HG03039 (cell line): ENCODE measurements around the gene CTPS1.

Source experiments
- ATAC-seq: cut with Tn5 transposase; IDR thresholded peaks from one replicate; pipeline ENCODE4 v1.9.1; 2021; ENCODE audit warnings: mild to moderate bottlenecking, moderate library complexity; ENCODE audit not compliant: unreplicated experiment

CTPS1 gene, protein sequence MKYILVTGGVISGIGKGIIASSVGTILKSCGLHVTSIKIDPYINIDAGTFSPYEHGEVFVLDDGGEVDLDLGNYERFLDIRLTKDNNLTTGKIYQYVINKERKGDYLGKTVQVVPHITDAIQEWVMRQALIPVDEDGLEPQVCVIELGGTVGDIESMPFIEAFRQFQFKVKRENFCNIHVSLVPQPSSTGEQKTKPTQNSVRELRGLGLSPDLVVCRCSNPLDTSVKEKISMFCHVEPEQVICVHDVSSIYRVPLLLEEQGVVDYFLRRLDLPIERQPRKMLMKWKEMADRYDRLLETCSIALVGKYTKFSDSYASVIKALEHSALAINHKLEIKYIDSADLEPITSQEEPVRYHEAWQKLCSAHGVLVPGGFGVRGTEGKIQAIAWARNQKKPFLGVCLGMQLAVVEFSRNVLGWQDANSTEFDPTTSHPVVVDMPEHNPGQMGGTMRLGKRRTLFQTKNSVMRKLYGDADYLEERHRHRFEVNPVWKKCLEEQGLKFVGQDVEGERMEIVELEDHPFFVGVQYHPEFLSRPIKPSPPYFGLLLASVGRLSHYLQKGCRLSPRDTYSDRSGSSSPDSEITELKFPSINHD

DNA sequence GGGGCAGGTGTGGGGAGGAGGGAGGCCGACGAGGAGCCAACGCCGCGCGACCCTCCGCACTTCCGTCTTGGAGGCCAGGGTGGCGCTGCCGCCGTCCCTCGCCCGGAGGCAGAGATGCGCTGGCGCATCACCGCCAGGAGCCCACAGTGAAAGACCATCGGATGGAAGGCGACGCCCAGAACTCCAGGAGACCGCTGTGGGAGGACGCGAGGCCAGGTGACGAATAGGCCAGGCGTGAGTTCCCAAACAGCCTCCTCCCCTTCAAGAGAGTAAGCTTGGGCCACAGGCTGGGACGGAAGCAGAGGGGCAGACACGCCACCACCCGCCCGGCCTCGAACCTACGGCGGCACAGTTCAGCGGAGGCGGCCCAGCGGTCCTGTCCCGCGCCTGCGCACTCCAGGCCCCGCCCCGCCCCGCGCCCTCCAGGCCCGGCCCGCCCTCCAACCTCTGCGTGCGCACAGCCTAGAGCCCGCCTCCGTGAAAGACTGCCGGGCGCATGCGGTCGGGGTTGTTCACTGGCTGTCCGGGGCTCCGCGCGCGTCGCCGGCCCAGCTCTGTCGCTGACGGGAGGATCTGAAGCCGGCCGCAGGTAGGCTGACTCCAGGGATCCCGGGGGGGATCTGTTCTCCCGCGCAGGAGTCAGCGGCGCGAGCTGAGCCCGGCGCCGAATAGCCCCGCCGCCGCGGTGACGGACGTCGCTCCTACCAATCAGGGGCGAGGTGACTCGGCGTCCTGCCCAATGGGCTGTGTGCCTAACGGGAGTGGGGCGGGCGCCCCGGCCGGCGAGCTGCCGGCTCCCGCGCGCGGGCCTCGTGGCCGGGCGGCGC lies at the start of gene CTPS1:
Gene CTPS1 (plus strand): TSS at position 456 of the 827 bp plus-strand sequence. CDS start 3,595 bp downstream, outside the sequence.
- peak; percentile 82 for ATAC-seq

DNA sequence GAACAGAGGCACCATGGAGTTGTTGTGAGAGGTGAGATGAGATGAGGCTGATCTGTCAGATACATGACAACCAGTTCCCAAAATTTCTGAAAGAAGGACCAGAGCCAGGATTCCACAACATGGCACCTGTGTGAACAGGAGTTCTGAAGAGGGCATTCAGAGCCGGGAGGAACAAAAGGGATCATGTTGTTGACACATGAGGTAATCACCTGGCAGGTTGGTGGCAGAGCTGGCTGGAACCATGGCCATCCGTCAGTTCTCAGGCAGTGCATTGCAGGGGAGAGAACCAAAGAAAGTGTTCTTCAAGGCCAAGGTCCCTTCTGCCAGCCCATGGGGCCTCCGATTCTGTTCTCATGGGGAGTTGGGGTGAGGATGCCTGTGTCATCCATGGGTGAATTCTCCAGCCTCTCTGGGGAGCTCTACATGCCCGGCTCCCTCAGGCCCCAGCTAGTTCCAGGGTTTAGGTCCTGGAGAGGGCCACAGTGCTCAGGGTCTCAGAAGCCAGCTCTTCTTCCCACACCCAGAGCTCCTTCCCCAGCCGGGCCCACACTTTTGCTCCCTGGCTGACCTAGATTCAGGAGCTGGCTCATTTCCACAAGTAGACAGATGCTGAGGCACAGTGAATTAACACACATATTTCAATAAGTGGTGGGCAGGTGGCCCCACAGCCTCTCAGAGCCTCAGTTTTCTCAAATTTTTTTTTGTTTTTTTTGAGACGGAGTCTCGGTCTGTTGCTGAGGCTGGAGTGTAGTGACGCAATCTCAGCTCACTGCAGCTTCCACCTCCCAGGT lies 49.1 kb upstream of the CTPS1 start:
- ATAC-seq: no peak

DNA sequence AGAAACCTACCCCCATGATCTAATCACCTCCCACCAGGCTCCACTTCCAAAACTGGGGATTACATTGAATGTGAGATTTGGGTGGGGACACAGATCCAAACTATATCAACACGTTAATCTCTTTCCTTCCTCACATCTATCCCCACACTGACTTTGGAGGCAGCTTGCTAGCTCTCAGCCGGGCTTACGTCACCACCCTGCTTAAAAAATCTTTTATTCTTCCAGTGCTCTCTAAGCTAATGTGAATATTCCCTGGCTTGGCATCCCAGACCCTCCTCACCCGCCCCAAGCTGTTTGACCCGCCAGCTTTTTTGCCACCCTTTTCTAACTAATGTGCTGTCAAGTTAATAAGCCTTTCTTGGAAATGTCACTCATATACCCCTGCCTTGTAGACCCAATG lies 47.9 kb upstream of the CTPS1 start:
- no peak for ATAC-seq

DNA sequence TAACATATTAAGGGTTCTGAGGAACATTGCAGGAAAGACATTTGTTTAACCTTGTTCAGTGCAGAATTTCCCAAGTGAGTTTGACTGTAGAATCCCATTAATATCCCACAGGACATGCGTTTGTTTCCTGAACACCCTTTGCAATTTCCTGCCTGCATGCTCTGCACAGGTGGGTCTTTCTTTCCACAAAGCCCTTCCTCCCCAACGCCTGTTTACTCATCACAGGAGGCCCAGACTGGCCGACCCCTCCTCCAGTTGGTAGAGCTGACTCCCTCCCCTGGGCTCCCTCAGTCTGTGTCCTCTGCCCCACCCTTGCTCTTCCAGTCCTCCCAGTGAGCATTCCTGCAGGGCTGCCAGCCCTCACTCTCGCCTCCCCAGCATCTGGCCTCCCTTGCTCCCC lies 47.5 kb upstream of the CTPS1 start:
- no peak for ATAC-seq

DNA sequence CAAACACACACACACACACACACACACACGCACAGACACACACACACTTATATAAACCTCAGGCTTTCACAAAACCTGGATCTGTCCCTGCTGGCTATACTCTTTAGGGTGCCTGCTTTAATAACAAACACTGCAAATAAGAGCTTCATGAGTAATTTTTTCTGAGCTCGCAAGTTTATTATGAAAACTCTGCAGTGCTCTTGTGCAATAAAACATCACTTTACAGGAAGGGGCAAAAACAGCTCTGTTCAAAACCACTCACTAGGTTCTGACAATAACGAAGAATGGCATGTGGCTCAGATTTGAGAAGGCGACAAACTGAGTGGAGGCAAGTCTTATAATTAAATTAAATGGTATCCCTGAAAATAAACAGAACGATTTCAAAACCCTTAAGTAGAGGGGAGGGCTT lies 42.6 kb upstream of the CTPS1 start:
- ATAC-seq: no peak

DNA sequence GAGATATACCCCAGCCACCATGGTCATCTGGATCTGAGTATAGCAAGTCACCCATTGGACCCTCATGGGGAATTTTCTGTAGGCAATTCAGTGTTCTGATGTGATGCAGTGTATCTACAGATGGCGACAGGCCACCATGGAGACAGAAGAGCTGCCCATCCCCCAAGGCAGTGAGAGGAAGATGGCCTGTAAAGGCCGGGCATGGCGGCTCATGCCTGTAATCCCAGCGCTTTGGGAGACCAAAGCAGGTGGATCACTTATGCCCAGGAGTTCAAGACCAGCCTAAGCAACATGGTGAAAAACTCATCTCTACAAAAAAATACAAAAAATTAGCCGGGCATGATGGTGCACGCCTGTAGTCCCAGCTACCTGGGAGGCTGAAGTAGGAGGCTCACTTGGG lies 41.1 kb upstream of the CTPS1 start:
- ATAC-seq: no peak

DNA sequence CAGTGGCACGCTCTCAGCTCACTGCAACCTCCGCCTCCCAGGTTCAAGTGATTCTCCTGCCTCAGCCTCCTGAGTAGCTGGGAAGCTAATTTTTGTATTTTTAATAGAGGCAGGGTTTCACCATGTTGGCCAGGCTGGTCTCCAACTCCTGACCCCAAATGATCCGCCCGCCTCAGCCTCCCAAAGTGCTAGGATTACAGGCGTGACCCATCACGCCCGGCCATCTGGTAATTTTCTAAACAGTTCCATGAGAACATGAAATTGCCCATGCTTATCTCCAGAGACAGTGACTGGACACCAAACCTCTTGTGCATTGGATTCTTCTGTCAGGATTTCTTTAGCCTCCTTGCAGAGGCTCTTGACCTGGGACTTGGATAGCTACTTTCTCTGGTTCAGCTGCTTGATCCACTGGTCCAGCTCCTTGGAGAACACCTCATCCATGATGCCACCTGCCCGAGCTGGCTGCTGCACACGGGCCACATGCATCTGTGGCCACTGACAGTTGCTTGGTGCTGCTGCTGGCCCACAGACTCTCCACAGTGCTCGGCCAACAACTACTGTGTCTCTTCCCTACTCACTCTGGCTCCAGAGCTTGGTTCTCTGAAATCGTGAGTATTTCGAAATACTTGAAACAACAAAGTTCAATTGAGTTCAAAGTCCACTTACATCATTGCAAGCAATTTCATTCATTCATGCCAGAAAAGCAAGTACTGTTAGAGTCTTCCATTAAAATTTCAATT lies 40.0 kb upstream of the CTPS1 start:
- no peak for ATAC-seq

DNA sequence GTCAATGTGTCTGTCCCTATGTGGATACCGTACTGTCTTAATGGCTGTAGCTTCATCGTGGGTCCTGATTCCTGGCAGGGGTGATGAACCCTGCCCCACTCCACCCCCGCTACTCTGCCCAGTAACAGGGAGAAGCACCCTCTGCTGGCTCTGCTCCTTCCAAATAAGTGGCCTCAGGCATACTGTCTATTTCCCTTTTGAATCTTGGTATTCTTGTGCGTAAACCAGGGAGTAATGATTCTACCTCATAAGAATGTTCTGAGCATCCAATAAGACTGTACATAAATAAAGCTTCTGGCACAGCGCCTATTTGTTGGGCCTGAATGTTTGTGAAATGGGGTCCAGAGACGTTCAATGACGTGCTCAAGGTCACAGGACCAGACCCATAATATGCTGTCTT lies 35.2 kb upstream of the CTPS1 start:
- no peak for ATAC-seq

DNA sequence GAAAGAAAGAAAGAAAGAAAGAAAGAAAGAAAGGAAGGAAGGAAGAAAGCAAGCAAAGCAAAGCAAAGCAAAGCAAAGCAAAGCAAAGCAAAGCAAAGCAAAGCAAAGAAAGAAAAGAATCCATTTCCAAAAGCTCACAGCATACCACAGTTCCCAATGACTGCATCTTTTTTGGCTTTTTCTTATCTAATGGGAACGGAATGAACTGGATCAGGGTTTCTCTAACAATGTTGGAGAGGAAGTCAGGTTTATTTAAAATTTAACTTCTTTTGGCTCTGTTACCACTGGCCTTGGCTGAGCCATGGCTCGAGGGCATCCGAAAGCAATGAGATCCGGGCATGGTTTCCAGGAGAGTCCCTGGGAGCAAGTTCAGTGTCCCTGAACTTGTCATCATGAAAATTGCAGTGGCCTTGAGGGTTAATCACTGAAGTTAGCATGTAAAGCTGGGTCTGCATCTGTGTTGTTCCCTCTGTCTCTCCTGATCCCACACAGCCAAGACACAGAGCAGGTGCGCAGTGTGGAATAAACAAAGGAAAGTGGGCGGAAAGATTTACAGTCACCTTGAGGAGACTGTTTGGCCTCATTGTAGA lies 34.6 kb upstream of the CTPS1 start:
- ATAC-seq: no peak

DNA sequence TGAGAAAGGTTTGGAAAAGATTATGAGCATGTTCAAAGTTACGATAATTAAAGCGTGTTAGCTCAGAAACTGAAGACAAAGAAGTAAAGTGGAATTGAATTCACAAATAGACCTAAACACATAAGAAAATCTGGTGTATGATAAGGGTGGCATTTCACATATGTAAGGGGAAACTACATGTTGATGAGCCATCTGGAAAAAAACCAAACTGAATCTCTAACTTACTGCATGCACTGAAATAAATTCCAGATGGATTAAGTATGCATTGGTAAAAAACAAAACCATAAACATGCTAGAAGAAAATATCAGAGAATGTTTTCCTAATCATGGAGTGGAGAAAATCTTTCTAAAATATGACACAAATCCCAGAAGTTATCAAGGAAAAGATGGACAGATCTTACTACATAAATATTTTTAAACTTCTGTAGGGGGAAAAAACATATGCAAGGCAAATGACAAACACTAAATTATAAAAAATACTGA lies 34.0 kb upstream of the CTPS1 start:
- no peak for ATAC-seq

DNA sequence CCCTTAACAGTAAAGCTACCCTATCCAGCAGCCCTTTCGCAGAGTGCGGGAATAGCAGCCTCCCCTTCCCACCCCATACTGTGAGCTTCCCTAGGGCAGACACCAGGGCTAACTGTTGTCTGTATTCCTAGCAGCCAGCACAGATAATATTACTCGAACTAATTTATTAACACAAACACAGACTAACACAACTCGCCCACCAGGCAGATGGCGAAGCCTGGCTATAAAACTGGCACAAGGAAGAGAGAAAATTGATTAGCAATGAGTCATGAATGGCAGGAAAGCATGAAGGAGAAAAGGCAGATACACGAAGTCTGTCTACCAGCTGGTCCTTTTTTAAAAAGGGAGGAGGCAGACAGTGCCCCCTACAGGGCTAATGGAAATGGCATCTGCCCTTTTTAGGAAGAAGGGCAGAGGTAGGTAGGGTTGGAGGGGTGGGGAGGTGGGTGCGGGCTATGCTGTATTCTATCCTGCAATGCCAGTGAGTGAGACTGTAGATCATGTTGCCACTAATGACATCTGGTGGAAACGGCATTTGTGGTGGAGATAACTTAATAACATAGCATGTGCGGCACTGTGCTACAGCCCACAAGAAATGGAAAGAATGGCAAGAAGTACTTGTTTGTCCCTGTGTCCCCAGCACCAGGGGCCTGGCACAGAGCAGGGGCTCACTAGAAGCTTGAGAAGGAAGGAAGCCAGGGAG lies 30.6 kb upstream of the CTPS1 start:
- ATAC-seq: no peak

DNA sequence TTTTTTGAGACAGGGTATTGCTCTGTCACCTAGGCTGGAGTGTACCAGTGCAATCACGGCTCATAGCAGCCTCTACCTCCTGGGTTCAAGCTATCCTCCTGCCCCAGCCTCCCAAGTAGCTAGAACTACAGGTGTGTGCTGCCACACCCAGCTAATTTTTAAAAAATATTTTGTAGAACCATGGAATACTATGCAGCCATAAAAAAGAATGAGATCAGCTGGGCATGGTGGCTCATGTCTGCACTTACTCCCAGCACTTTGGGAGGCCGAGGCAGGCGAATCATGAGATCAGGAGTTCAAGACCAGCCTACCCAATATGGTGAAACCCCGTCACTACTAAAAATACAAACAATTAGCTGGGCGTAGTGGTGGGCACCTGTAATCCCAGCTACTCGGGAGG lies 29.9 kb upstream of the CTPS1 start:
- ATAC-seq: no peak

DNA sequence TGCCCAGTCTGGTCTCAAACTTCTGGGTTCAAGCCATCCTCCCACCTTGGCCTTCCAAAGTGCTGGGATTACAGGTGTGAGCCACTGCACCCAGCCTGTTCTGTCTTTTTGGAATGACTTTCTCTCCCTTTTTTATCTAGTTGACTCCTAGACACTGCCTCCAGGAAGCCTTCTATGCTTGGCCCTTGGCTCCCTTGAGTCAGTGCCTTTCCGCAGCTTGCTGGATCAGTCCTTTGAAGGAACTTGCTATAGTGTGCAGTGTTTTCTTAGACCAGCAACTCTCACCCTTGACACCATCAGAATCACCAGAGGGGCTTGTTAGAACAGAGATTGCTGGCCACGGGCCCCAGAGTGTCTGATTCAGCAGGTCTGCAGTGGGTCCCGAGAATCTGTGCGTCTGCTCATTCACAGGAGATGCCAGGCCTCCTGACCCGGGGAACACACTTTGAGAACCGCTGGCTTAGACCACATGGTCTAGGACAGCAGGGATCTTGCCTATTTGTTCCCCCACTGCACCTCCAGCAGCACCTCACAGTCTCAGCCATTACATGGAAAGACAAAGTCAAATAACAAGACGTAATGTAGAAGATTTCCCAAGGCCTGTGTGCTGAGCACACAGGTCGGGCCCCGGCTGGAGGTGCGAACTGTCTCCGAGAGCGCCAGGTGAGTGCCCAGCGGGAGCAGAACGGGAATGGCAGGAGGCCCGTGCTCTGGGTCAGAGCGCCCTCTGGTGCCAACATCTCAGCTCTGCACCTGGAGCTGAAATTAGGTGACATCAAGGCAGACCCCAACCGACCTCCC lies 27.4 kb upstream of the CTPS1 start:
- ATAC-seq: no peak

DNA sequence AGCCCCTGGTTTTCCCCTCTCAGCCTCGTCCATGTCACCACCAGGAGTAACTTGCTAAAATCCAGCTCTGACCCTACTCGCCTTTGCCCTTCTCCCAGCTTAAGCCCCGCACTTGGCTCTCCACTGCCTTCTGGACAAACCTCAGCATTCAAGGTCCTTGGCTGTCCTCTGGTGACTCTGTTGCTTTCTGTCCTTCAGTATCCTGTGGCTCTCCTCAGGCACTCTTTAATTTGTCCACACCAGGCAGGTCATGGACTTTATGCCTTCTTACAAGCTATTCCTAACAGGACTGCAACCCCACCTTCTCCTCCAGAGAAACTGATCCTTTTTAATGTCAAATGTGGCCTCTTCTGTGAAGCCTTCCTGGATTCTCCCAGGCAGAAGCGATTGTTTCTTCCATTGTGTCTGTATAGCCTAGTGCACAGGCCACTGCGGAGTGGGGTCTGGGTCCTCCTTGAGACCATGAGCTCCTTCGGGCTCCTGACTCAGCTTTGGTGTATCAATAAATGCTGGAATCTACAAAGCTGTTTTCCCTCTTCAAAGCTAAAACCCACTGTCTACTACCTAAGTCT lies 26.7 kb upstream of the CTPS1 start:
- ATAC-seq: no peak

DNA sequence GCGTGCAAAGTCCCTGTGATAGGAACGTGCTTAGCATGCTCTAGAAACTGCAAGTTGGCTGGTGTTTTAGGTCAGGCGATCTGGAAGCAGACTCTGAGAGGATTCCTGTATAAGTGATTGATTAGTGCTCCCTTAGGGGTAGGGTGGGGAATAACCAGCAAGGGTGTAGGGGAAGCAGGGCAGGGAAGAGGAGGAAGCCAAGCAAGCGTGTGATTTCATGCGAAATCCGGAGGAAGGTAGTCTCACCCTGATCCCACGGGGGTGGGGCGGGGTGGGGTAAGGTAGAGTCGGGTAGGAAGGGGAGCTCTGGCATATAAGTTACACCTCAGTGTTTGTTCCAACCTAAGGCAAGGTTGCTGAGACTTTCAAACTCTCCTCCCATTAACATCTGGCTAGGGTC lies 24.9 kb upstream of the CTPS1 start:
- no peak for ATAC-seq

DNA sequence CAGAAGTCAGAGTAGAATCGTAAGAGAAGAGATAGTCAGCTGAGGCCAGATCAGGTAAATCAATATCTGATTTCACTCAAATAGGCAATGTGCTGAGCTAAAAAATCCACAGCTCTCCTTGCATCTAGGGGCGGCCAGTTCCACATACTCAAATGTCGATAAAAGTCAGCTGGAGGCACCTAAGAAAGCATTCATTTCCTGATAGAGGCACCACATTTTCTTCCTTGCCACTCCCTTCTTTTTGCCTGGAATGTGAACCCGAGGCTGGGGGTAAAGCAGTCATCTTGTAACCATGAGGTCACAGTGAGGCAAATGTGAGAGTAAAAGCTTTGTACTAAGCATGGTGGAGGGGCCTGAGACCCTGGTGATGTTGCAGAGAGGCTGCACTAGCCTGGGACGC lies 24.2 kb upstream of the CTPS1 start:
- no peak for ATAC-seq

DNA sequence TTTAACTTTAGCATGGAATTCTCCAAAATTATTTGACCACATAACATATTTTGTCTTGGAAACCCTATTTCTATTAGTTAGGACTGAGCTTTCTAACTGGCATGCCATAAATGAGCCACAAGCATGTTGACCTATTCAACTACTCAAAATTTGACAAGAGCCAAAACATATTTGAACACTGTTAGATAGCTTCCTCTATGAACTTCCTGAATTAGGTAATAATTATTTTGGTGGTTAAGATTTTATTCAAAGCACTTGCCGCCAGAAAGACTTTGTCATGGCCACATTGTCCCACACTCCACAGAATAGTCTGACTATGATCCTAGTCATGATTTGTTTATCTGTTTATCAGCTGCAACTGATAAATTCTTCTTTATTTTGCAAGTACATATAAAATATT lies 23.1 kb upstream of the CTPS1 start:
- ATAC-seq: no peak

DNA sequence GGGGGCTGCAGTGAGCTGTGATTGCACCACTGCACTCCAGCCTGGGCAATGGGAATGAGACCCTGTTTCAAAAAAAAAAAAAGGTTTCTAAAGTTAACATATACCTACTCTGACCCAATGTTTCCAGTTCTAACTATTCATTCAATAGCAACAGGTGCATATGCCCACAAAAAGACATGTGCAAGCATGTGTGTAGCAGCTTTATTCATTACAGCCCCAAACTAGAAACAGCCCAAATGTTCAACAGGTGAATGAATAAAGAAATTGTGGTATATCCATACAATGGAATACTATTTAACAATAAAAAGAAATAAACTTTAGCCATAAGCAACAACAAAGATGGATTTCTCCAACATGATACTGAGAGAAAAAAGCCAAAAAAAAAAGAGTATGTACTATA lies 21.3 kb upstream of the CTPS1 start:
- no peak for ATAC-seq
